NCI-H69 (cell line): Measurements from ENCODE around the gene DNMT1.
"Not testable (repeated sequence)": the region's sequence is repeated elsewhere in the genome, so short reads cannot be mapped to it uniquely, and the experiment has no call there.

Experiments
- DNase-seq: peaks from one replicate; lab custom pipeline; 2025; lab: John Stamatoyannopoulos, UW

Gene DNMT1

GRCh38 chr19:10220695-10221094 is 25.9 kb upstream of the DNMT1 start:
- DNase-seq: no peak

- DNase-seq: peak; percentile 61
Measured at GRCh38 chr19:10219678-10220077, 24.9 kb upstream of the DNMT1 start.

DNA sequence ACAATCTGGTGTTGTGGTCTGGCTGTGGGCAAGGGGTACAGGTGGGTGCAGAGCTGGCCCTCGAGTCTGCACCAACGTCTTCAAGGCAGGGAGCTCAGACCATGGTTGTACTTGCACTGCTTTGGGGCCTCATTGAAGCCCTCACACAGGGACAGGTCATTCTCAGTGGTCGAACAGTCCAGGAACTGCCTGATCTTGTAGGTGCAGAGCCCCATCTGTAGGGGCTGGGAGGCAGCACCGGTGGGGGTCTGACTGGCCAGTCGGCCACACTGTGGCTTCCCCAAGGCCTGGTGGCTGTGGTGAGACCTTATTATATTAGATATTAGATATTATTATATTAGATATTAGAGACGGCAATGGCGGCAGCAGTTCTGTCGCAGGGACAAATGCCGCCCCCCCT is 22.3 kb upstream of the DNMT1 start:
- no peak for DNase-seq

DNA sequence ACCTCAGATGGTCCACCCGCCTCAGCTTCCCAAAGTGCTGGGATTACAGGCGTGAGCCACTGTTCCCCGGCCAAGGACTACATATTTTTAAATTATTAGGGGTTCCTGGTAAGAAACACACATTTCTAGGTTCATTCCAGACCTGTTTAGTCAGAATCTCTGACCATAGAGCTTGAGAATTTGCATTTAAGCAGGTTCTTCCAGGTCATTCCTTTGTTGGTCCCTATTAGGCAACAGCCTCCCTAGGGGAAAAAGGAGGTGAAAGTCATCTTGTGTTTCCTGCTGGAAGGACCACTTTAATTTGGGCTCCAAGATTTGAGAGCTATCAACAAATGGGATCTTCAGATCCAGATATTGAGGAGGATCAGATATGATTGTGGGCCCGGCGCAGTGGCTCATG is 20.0 kb upstream of the DNMT1 start:
- DNase-seq: no peak

GRCh38 chr19:10211691-10212090 is 16.9 kb upstream of the DNMT1 start:
- DNase-seq: no peak

DNA sequence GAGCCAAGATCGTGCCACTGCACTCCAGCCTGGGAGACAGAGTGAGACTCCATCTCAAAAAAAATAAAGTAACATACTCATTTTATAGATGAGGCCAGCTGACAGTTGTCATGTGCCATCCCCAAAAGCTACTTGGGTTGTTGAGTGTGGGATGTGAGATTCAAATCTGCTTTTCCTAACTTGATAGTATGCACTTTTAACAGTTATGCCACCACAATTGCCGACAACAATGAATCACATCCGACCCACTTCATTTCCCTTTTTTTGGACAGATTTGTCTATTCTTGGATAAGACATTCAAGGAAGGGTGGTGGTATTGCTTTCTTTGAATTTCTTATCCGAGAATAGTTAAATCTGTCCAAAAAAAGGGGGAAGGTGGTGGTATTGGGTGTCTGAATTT is 16.3 kb upstream of the DNMT1 start:
- no peak for DNase-seq

- DNase-seq: no peak
Measured at GRCh38 chr19:10209315-10209714, 14.6 kb upstream of the DNMT1 start.

DNA sequence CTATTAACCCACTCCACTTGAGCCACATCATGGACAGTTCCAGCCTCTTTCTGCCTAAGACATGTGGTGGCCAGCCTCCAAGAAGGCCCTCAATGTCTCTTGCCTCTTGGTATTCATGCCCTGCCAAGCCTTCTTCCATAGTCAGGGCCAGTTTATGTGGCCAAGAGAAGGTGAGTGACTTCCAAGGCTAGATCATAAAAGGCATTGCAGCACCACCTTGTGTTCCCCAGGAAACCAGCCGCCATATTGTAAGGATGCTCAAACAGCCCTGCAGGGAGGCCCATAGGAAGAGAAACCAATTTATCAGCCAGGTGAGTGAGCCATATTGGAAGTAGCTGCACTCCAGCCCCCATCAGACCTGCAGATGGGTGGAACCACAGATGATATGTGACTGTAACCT is 12.3 kb upstream of the DNMT1 start:
- DNase-seq: no peak

DNA sequence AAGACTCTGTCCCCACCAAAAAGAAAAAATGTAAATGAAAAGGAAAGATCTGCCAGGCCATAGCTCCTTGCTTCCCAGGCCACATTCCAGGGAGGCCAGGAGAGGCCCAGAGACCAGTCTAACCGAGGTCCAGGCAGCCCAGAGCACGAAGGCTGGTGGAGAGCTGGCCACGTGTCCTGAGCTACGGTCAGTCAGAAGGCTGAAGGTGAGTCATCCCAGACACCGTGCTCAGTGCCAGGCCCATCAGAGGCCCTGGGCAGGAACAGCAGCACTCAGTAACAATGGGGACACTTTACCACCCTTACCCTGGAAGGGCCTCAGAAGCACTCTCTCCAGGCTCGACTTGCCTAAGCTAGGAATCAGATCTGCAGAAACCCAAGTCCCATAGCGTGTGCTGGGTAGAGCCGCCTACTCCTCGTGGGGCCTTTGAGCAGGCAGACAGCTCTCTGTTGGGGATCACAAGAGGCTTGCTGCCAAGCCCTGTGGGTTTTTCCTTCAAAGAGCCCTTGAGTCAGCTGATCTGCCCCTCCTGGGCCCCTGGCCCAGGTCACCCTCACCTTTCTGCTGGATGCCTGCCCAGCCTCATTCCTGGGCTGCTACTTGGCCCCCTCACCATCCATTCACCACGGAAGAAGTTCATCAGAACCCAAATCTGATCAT is 11.6 kb upstream of the DNMT1 start:
- DNase-seq: no peak

DNA sequence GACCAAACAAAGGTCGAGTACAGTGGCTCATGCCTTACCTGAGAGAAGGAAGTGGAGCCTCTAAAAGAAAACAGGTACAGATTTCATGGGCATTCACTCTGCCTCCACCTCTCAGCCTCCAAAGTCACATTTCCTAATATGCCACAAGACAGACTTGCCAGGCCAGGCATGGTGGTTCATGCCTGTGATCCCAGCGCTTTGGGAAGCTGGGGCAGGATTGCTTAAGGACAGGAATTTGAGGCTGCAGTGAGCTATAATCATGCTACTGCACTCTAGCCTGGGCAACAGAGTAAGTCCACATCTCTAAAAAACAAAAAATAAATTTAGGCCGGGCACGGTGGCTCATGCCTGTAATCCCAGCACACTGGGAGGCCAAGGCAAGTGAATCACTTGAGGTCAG is 10.9 kb upstream of the DNMT1 start:
- DNase-seq: no peak

- DNase-seq: no peak
Measured at GRCh38 chr19:10203686-10204085, 8.9 kb upstream of the DNMT1 start.

DNA sequence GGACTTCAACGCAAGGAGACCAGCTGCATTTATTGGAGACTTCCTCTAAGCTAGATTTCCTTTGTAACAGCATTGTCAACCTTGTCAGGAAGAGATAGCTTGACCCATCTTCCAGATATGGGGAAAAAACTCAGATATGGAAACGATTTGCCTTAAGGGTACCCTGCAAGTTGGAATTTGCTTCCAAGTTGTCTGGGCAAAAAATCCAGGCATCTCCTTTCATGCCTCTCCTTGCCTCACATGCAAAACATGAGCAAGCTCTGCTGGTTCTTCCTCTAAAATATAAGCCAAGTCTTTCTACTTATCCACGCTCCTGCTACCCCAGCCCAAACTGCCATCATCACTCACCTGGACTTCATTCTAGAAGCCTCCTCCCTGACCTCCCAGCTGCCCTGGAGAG is 6.4 kb upstream of the DNMT1 start:
- no peak for DNase-seq

DNA sequence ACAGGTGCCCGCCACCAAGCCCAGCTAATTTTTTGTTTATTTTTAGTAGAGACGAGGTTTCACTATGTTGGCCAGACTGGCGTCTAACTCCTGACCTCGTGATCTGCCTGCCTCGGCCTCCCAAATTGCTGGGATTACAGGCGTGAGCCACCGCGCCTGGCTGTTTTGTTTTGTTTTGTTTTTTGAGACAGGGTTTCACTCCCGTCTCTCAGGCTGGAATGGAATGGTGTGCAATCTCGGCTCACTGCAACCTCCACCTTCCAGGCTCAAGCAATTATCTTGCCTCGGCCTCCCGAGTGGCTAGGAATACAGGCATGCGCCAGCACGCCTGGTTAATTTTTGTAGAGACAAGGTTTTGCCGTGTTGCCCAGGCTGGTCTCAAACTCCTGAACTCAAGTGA is 5.3 kb upstream of the DNMT1 start:
- DNase-seq: not testable (repeated sequence)

- DNase-seq: not testable (repeated sequence)
Measured at GRCh38 chr19:10198889-10199644, 4.3 kb upstream of the DNMT1 start.

- no peak for DNase-seq
Measured at GRCh38 chr19:10195199-10195519, 406 bp upstream of the DNMT1 start.

DNA sequence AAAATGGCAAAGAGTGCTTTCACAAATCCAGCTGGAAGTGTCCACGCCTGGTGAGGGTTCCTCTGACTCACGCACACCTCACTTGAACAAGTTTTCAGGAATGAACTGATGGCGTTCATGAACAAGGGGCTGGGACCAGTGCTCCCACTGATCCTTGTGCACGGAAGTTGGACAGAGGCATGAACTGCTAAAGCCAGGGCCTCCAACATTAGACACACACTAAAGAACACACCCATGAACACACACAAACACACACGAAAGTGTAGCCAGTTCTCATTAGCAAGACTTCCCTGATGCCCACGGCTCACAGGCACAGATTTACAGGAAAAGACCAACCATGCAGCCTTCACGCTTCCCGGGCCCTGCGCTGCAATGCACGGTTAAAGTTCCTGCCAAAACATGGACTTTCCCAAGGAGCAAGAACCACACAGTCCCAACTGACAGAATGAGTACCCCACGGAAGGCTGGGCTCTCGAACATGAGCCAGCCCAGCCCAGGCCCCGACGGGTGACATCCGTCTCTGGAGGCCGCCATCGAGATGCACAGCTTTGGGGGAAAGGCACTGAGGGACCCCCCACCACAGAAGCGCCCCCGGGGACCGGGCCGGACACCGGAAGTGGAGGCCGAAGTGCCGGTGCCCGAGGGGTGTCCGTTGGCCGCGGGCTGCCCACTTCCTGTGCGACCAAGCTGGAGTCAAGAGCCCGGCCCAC is 808 bp downstream of the DNMT1 start:
- DNase-seq: peak; percentile 37

DNA sequence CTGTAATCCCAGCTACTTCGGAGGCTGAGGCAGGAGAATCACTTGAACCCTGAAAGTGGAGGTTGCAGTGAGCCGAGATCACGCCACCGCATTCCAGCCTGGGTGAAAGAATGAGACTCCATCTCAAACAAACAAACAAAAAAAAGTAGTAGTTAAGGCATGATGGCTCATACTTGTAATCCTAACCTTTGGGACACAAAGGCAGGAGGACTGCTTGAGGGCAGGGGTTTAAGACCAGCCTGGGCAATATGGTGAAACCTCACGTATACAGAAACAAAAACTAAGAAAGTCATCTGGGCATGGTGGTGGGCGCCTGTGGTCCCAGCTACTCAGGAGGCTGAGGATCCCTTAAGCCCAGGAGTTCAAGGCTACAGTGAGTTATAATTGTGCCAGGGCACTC is 1.8 kb downstream of the DNMT1 start:
- no peak for DNase-seq

DNA sequence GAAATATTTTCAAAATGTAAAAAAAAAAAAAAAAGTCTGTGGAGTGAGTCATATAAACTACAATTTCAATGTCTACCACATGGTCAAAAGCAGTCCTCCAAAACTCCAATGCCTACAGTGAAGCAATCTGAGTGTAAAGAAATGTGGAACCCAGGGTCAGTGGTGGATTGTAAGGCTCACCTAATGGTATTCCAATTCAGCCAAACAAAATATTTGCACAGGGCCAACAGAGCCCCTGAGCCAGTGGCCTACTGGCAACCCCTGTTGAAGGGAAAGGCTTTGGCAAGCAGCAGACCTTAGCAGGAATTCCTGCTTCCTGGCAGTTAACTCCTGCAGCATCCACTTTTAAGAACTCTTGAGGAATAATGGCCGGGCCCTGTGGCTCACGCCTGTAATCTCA is 3.4 kb downstream of the DNMT1 start:
- DNase-seq: peak; percentile 9

DNA sequence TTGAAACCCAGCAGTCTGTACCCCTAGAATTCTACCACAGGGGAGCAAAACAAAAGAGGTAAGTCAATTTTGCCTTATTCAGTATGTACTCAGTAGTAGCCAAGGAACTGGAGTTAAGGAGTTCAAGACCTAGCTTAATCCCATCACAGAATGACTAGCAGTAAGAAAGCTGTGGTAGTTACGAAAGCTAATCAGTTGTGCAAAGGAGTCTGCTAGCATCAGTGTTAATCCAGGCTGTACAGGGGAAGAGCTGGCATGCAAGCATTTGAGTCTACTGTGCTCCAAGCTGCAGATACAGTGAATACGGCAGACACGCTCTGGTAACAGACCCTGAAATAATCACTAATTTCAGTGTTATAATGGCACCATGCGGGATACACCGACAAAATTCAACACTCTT is 4.7 kb downstream of the DNMT1 start:
- DNase-seq: no peak

GRCh38 chr19:10189616-10190015 is 5.1 kb downstream of the DNMT1 start:
- no peak for DNase-seq

DNA sequence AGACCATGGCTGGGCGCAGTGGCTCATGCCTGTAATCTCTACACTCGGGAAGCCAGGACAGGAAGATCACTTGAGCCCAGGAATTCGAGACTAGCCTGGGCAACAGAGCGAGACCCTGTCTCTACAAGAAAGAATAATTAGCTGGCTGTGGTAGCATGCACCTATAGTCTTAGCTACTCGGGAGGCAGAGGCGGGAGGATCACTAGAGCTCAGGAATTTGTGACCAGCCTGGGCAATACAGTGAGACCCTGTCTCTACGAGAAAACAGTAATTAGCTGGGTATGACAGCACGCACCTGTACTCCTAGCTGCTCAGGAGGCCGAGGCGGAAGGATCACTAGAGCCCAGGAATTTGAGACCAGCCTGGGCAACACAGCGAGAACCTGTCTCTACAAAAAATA is 7.4 kb downstream of the DNMT1 start:
- DNase-seq: no peak

GRCh38 chr19:10184636-10185035 is 10.1 kb downstream of the DNMT1 start:
- DNase-seq: no peak

DNA sequence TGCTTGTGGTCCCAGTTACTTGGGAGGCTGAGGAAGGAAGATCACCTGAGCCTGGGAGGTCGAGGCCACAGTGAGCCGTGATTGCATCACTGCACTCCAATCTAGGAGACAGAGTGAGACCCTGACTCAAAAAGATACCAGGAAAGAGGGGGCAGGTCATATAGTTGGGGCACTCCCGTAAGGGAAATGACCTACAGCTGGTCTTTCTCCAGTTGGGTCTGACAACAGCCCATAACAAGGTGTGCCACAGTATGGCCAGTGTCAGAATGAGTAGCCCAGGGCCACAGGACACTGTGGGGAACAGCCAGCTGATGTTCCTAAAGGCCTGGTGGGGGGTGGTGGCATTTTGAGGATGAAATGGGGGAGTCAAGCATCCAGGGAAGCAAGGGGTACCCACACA is 10.8 kb downstream of the DNMT1 start:
- no peak for DNase-seq
